Measurements from ENCODE around the gene PRB4. TPM values are rescaled to one million over a fixed set of nuclear protein-coding genes. Genes with fewer than 3 reads are reported as not detected.

The PRB4 gene
- total RNA-seq, result not detected in 2 replicates

GRCh38 chr12:11310336-11310735, at the start of gene PRB4:
Gene PRB4, minus strand, starts transcription at chr12:11310436. Its CDS starts 38 bp downstream, at chr12:11310398.

GRCh38 chr12:11269607-11270006, 40.6 kb downstream of the PRB4 start, which contains the start of gene PRB3:
Gene PRB3, minus strand, starts transcription at chr12:11269707. Its CDS starts 38 bp downstream, at chr12:11269669.

Other genes with a start within 250 kb of the PRB4 start
- 1.3 and 1.8 TPM in 2 replicates for gene TAS2R46, start 248.1 kb downstream of the PRB4 start, total RNA-seq
- gene TAS2R43, start 218.1 kb downstream of the PRB4 start, total RNA-seq, result 1.3 TPM in 1 of 2 replicates, not detected in the other
- 2.9 and 3.3 TPM in 2 replicates for gene TAS2R30, start 175.8 kb downstream of the PRB4 start, total RNA-seq
- gene SMIM10L1, start 139.2 kb downstream of the PRB4 start, total RNA-seq, result 4.7 and 5.3 TPM in 2 replicates
- gene TAS2R42, start 123.5 kb downstream of the PRB4 start, total RNA-seq, result not detected in 2 replicates
- gene PRB3, start 40.7 kb downstream of the PRB4 start, total RNA-seq, result not detected in 2 replicates
- gene PRB2, start 85.1 kb upstream of the PRB4 start, total RNA-seq, result not detected in 2 replicates